NT2/D1 (cell line): ENCODE data around the gene ADAMTSL1.

Source experiments
- DNase-seq: peaks from one replicate; pipeline ENCODE4 v3.0.0-alpha.2; 2011; ENCODE audit warnings: low read depth, low spot score
- H3K27me3 ChIP-seq: 2 replicates; pipeline ENCODE4 v1.6.0; 2011; ENCODE audit warnings: mild to moderate bottlenecking; ENCODE audit not compliant: insufficient read length, insufficient read depth
- H3K36me3 ChIP-seq: 2 replicates; pipeline ENCODE4 v1.6.1; 2011; ENCODE audit warnings: mild to moderate bottlenecking, low read length, mixed read lengths; ENCODE audit not compliant: insufficient read depth, insufficient read length
- H3K4me1 ChIP-seq: 2 replicates; pipeline ENCODE4 v1.5.1; 2011; ENCODE audit not compliant: insufficient read depth, insufficient read length
- H3K4me3 ChIP-seq: 2 replicates; pipeline ENCODE4 v1.5.1; 2011; ENCODE audit warnings: low read depth; ENCODE audit not compliant: insufficient read length
- H3K9ac ChIP-seq: 2 replicates; pipeline ENCODE4 v1.6.0; 2011; ENCODE audit warnings: low read depth; ENCODE audit not compliant: insufficient read length
- H3K9me3 ChIP-seq: 2 replicates; pipeline ENCODE4 v1.5.1; 2011; ENCODE audit warnings: mild to moderate bottlenecking, low read length; ENCODE audit not compliant: insufficient read depth
- SUZ12 ChIP-seq: IDR thresholded peaks from 2 replicates; pipeline ENCODE4 v1.6.1; 2011; ENCODE audit not compliant: insufficient read length, insufficient read depth; ENCODE audit errors: extremely low read depth
- YY1 ChIP-seq: IDR thresholded peaks from 2 replicates; pipeline ENCODE4 v1.6.1; 2011; ENCODE audit not compliant: insufficient read length, insufficient read depth
- ZNF274 ChIP-seq: IDR thresholded peaks from 2 replicates; pipeline ENCODE4 v1.6.1; 2011; ENCODE audit warnings: mild to moderate bottlenecking, low read depth, low read length

ADAMTSL1 gene

GRCh38 chr9:18771763-18772162, 297.8 kb downstream of the ADAMTSL1 start:
- no peak overlapping the region for H3K9ac ChIP-seq
- DNase-seq = no peak
- TF ChIP-seq SUZ12 = no peak
- no peak for TF ChIP-seq YY1
- no peak for TF ChIP-seq ZNF274

GRCh38 chr9:18775241-18775640, 301.3 kb downstream of the ADAMTSL1 start:
- TF ChIP-seq SUZ12 (no peak), ZNF274 (no peak), YY1 (no peak)
- Histone ChIP-seq H3K27me3 (no peaks in the 10 kb centered on the region), H3K36me3 (no peaks in the 10 kb centered on the region), H3K4me3 (no peak overlapping the region), H3K4me1 (no peaks in the 10 kb centered on the region), H3K9me3 (no peaks in the 10 kb centered on the region), H3K9ac (no peak overlapping the region)
- DNase-seq = no peak

More at GRCh38 chr9:18771763-18772162, 297.8 kb downstream of the ADAMTSL1 start:
- H3K4me3 ChIP-seq = no peak overlapping the region
- H3K27me3 ChIP-seq = no peaks in the 10 kb centered on the region
- no peaks in the 10 kb centered on the region for H3K4me1 ChIP-seq
- H3K36me3 ChIP-seq = no peaks in the 10 kb centered on the region
- no peaks in the 10 kb centered on the region for H3K9me3 ChIP-seq

- Histone ChIP-seq H3K27me3 (no peaks in the 10 kb centered on the region), H3K4me3 (no peak overlapping the region), H3K4me1 (no peaks in the 10 kb centered on the region), H3K36me3 (no peaks in the 10 kb centered on the region), H3K9ac (no peak overlapping the region), H3K9me3 (no peaks in the 10 kb centered on the region)
- no peak for DNase-seq
- TF ChIP-seq YY1 (no peak), SUZ12 (no peak), ZNF274 (no peak)
These were observed 302.0 kb downstream of the ADAMTSL1 start for GRCh38 chr9:18775930-18776329.

GRCh38 chr9:18776836-18777820, 303.2 kb downstream of the ADAMTSL1 start:
- no peak for DNase-seq
- H3K4me1 ChIP-seq = no peaks in the 10 kb centered on the region
- H3K9me3 ChIP-seq = no peaks in the 10 kb centered on the region
- no peaks in the 10 kb centered on the region for H3K27me3 ChIP-seq
- no peaks in the 10 kb centered on the region for H3K36me3 ChIP-seq
- no peak overlapping the region for H3K9ac ChIP-seq
- no peak for TF ChIP-seq ZNF274
- no peak for TF ChIP-seq SUZ12
- TF ChIP-seq YY1 = no peak
- H3K4me3 ChIP-seq = no peak overlapping the region

GRCh38 chr9:18778147-18778546, 304.2 kb downstream of the ADAMTSL1 start:
- H3K4me3 ChIP-seq = no peak overlapping the region
- no peaks in the 10 kb centered on the region for H3K9me3 ChIP-seq
- no peak overlapping the region for H3K9ac ChIP-seq
- H3K4me1 ChIP-seq = no peaks in the 10 kb centered on the region
- DNase-seq = no peak
- no peaks in the 10 kb centered on the region for H3K27me3 ChIP-seq
- TF ChIP-seq ZNF274 = no peak
- no peak for TF ChIP-seq YY1
- TF ChIP-seq SUZ12 = no peak
- H3K36me3 ChIP-seq = no peaks in the 10 kb centered on the region

- no peaks in the 10 kb centered on the region for H3K4me1 ChIP-seq
- no peak overlapping the region for H3K4me3 ChIP-seq
- H3K27me3 ChIP-seq = no peaks in the 10 kb centered on the region
- H3K9ac ChIP-seq = no peak overlapping the region
- H3K9me3 ChIP-seq = no peaks in the 10 kb centered on the region
- no peak for DNase-seq
- no peaks in the 10 kb centered on the region for H3K36me3 ChIP-seq
- TF ChIP-seq ZNF274 (no peak), YY1 (no peak), SUZ12 (no peak)
These were observed 304.9 kb downstream of the ADAMTSL1 start for GRCh38 chr9:18778846-18779245.

- TF ChIP-seq ZNF274 (no peak), SUZ12 (no peak), YY1 (no peak)
- Histone ChIP-seq H3K36me3 (no peaks in the 10 kb centered on the region), H3K4me3 (no peak overlapping the region), H3K27me3 (no peaks in the 10 kb centered on the region), H3K9me3 (no peaks in the 10 kb centered on the region), H3K9ac (no peak overlapping the region), H3K4me1 (no peaks in the 10 kb centered on the region)
- DNase-seq = no peak
These were observed 310.0 kb downstream of the ADAMTSL1 start for GRCh38 chr9:18783909-18784308.
